A549 (cell line): ENCODE results near the gene PDSS2. TPM values are rescaled to one million over a fixed set of nuclear protein-coding genes. Genes with fewer than 3 reads are reported as not detected.

Source experiments
- ATAC-seq, 2 experiments: fragments of 200-7000 bp in 1 of 2; fragments of >200 bp in 1 of 2; cut with Nextera tagmentation in 1 of 2; cut with Tn5 transposase in 1 of 2; 3 replicates each; pipeline versions ENCODE4 v1.8.0 to v1.9.1; 2018 to 2020; ENCODE audit warnings: mild to moderate bottlenecking in 1 of 2, moderate library complexity in 1 of 2
- CTCF ChIA-PET: fragments of 300-600 bp; sonication (Branson Sonifier 250); formaldehyde crosslinking; extraction: SDS; loops from one replicate; lab custom pipeline; 2021; ENCODE audit warnings: antibody characterized with exemption, inconsistent platforms; lab: Yijun Ruan, JAX
- POLR2A ChIA-PET: fragments of 350-600 bp; formaldehyde crosslinking; extraction: SDS; loops from one replicate; lab custom pipeline; 2021; ENCODE audit warnings: antibody characterized with exemption, inconsistent platforms; lab: Yijun Ruan, JAX
- DNase-seq, 2 experiments: peaks; one replicate each; pipeline versions ENCODE4 v3.0.0 to v3.0.0-alpha.2; 2011 to 2016; ENCODE audit warnings: low read depth in 1 of 2, low spot score in 1 of 2
- FAIRE-seq: peaks from 2 replicates; lab custom pipeline; 2011; peaks lifted over from hg19 to GRCh38; lab: Jason Lieb, UNC
- H3K27ac ChIP-seq, 2 experiments: fragments of >200 bp; sonication (Bioruptor Twin); formaldehyde crosslinking; 3 replicates each; pipeline ENCODE4 v1.5.1; 2016 to 2017
- H3K4me1 ChIP-seq: fragments of >200 bp; sonication (Bioruptor Twin); formaldehyde crosslinking; 3 replicates; pipeline ENCODE4 v1.6.1; 2016
- H3K4me2 ChIP-seq: fragments of >200 bp; sonication (Bioruptor Twin); formaldehyde crosslinking; 3 replicates; pipeline ENCODE4 v1.6.1; 2016
- H3K4me3 ChIP-seq: fragments of >200 bp; sonication (Bioruptor Twin); formaldehyde crosslinking; 3 replicates; pipeline ENCODE4 v1.5.1; 2016
- H3K9me3 ChIP-seq: fragments of >200 bp; sonication (Bioruptor Twin); formaldehyde crosslinking; 3 replicates; pipeline ENCODE4 v1.6.1; 2016
- ATOH8 ChIP-seq: fragments of 250-450 bp; sonication (Bioruptor Pico); IDR thresholded peaks from 2 replicates; pipeline ENCODE4 v1.5.0; 2020; ENCODE audit warnings: low read depth, mild to moderate bottlenecking, moderate library complexity
- CBX2 ChIP-seq: fragments of 200-600 bp; sonication (generic); IDR thresholded peaks from 2 replicates; pipeline ENCODE4 v1.6.1; 2016; ENCODE audit warnings: low read depth, mild to moderate bottlenecking, borderline replicate concordance
- CEBPB ChIP-seq, 2 experiments: fragments of >200 bp in 1 of 2; sonication (Bioruptor Twin) in 1 of 2; formaldehyde crosslinking in 1 of 2; IDR thresholded peaks; 2 replicates each; pipeline ENCODE4 v1.6.1; 2012 to 2016
- CHD2 ChIP-seq: fragments of 150-350 bp; IDR thresholded peaks from 2 replicates; pipeline ENCODE4 v1.6.1; 2014; ENCODE audit warnings: low read length; ENCODE audit not compliant: partially characterized antibody
- CHD4 ChIP-seq: fragments of 200-600 bp; sonication (generic); IDR thresholded peaks from 2 replicates; pipeline ENCODE4 v1.6.1; 2016; ENCODE audit warnings: antibody characterized with exemption, mild to moderate bottlenecking, borderline replicate concordance
- EHMT2 ChIP-seq: fragments of 200-600 bp; sonication (generic); IDR thresholded peaks from 2 replicates; pipeline ENCODE4 v1.6.1; 2016; ENCODE audit warnings: antibody characterized with exemption, low read depth, mild to moderate bottlenecking, moderate library complexity
- ESRRA ChIP-seq: fragments of 150-350 bp; IDR thresholded peaks from 2 replicates; pipeline ENCODE4 v1.6.1; 2014; ENCODE audit warnings: mild to moderate bottlenecking, low read length, borderline replicate concordance
- FOXS1 ChIP-seq: fragments of 250-450 bp; sonication (Bioruptor Pico); IDR thresholded peaks from 2 replicates; pipeline ENCODE4 v1.5.0; 2020; ENCODE audit warnings: mild to moderate bottlenecking, moderate library complexity
- JUN ChIP-seq, 2 experiments: fragments of >200 bp; sonication (Bioruptor Twin); formaldehyde crosslinking; IDR thresholded peaks; 2 replicates in 1 of 2; 3 replicates in 1 of 2; pipeline ENCODE4 v1.6.1; 2016 to 2017
- MAX ChIP-seq: IDR thresholded peaks from 2 replicates; pipeline ENCODE4 v1.6.1; 2012
- MYC ChIP-seq: IDR thresholded peaks from 2 replicates; pipeline ENCODE4 v1.6.1; 2012; ENCODE audit warnings: mild to moderate bottlenecking, inconsistent platforms, low read length, improper control_type of control experiment, borderline replicate concordance
- NPAS2 ChIP-seq: fragments of 250-450 bp; sonication (Bioruptor Pico); IDR thresholded peaks from 2 replicates; pipeline ENCODE4 v1.8.0; 2022; ENCODE audit warnings: mild to moderate bottlenecking, moderate library complexity, borderline replicate concordance
- POLR2A ChIP-seq: IDR thresholded peaks from 2 replicates; pipeline ENCODE4 v1.6.1; 2012; ENCODE audit warnings: mild to moderate bottlenecking, low read length
- RFX5 ChIP-seq: fragments of 450-650 bp; IDR thresholded peaks from 2 replicates; pipeline ENCODE4 v1.7.1; 2014; ENCODE audit warnings: antibody characterized with exemption, mild to moderate bottlenecking, moderate library complexity
- RNF2 ChIP-seq: fragments of 200-600 bp; sonication (generic); IDR thresholded peaks from 2 replicates; pipeline ENCODE4 v1.6.1; 2016; ENCODE audit warnings: low read depth, mild to moderate bottlenecking, antibody characterized with exemption, moderate library complexity, borderline replicate concordance
- SREBF2 ChIP-seq: fragments of 450-650 bp; IDR thresholded peaks from 2 replicates; pipeline ENCODE4 v1.6.1; 2014; ENCODE audit warnings: mild to moderate bottlenecking, moderate library complexity
- TFCP2L1 ChIP-seq: fragments of 250-450 bp; sonication (Bioruptor Pico); IDR thresholded peaks from 2 replicates; pipeline ENCODE4 v1.5.0; 2021; ENCODE audit warnings: mild to moderate bottlenecking
- TP53 ChIP-seq: fragments of 250-450 bp; sonication (Bioruptor Pico); IDR thresholded peaks from 2 replicates; pipeline ENCODE4 v1.5.0; 2021; ENCODE audit warnings: mild to moderate bottlenecking, moderate library complexity
- ZC3H11A ChIP-seq: fragments of 450-650 bp; IDR thresholded peaks from 2 replicates; pipeline ENCODE4 v1.6.1; 2014; ENCODE audit warnings: antibody characterized with exemption, mild to moderate bottlenecking
- ZFP36 ChIP-seq: fragments of 450-650 bp; IDR thresholded peaks from 2 replicates; pipeline ENCODE4 v1.6.1; 2014; ENCODE audit warnings: borderline replicate concordance; ENCODE audit not compliant: partially characterized antibody
- ZNF302 ChIP-seq: fragments of 250-450 bp; sonication (Bioruptor Pico); IDR thresholded peaks from 2 replicates; pipeline ENCODE4 v1.9.0; 2021; ENCODE audit warnings: inconsistent platforms, mild to moderate bottlenecking, moderate library complexity
- WGBS: methylation state at CpG from one replicate; pipeline ENCODE4 v1.1.6; 2017; ENCODE audit errors: missing lambda C conversion rate; 5-methylcytosine and 5-hydroxymethylcytosine counted together
- polyA plus RNA-seq, 4 experiments: library from polyadenylated mRNA; depleted of rRNA in 3 of 4; stranded (reverse); fragments of >200 nt; fragmentation: RNase III in 1 of 4; extraction: RNeasy Plus Mini Kit Qiagen cat#74134 plus additional on column Dnase treatment in 1 of 4; gene quantifications; 2 replicates in 3 of 4; 3 replicates in 1 of 4; pipeline ENCODE4 v1.2.3, GENCODE V29; 2011 to 2017
- TF ChIP-seq, protein P1 (sequence below): IDR thresholded peaks from 2 replicates; pipeline ENCODE4 v1.6.1; 2012; ENCODE audit warnings: low read depth, borderline replicate concordance

PDSS2 gene
- polyA plus RNA-seq, 2 of the 4 experiments (the other 2 are of a cell fraction), result 7.2 to 17.3 TPM

DNA sequence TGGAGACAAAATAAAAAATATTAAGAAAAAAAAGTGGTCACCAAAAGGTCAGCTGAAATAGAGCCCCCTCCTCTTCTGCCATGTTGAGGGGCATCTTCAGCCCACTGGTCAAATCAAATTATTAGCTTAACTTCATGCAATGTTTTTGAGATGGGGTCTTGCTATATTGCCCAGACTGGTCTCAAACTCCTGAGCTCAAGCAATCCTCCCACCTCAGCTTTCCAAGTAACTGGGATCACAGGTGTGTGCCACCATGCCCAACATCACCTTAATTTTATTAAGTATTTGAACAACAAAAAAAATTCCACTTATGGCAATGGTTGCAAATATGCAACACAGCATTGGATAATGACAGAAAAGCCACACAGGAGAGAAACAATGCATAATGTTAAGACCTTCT lies 244.7 kb downstream of the PDSS2 start (continued):
- TF ChIP-seq ZC3H11A, result no peak
- no peak for TF ChIP-seq FOXS1 (CRISPR knock-in tag)
- TF ChIP-seq RNF2, result no peak
- no peak for TF ChIP-seq SREBF2

GRCh38 chr6:107209406-107210305 lies 249.7 kb downstream of the PDSS2 start:
- TF ChIP-seq MYC (no peak), ZC3H11A (no peak), ZNF302 (CRISPR knock-in tag) (no peak), CBX2 (no peak), ZFP36 (no peak), CHD2 (no peak), JUN (IDR thresholded peaks at IDR 0.05) (no peak), CHD4 (no peak), POLR2A (no peak), ESRRA (no peak), ATOH8 (CRISPR knock-in tag) (no peak), MAX (no peak)
- TF ChIP-seq, protein P1, sequence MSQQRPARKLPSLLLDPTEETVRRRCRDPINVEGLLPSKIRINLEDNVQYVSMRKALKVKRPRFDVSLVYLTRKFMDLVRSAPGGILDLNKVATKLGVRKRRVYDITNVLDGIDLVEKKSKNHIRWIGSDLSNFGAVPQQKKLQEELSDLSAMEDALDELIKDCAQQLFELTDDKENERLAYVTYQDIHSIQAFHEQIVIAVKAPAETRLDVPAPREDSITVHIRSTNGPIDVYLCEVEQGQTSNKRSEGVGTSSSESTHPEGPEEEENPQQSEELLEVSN, result no peak
- Histone ChIP-seq H3K4me1 (peaks cover 8% of the 10 kb centered on the region; the same call in 2 of the 3 replicates), H3K4me3 (no peak overlapping the region), H3K27ac (no peak overlapping the region), H3K9me3 (no peaks in the 10 kb centered on the region), H3K4me2 (no peak overlapping the region)
- DNase-seq, result no peak
- 91% methylated on average over 8 of the region's 8 CpGs for WGBS
- no peak for FAIRE-seq
- ChIA-PET CTCF (no interaction called here), POLR2A (no interaction called here)
- ATAC-seq, result no peak

GRCh38 chr6:107207251-107207873 lies 252.0 kb downstream of the PDSS2 start:
- no peak overlapping the region for H3K27ac ChIP-seq
- FAIRE-seq (no peak), ATAC-seq (no peak), DNase-seq (no peak)
- H3K4me1 ChIP-seq, result peaks cover 8% of the 10 kb centered on the region; the same call in 2 of the 3 replicates
- no peak overlapping the region for H3K4me2 ChIP-seq
- no peak overlapping the region for H3K4me3 ChIP-seq
- H3K9me3 ChIP-seq, result 0 out of 3 replicates have a peak, but pooled peaks cover 5% of the 10 kb centered on the region
- ChIA-PET POLR2A (no interaction called here), CTCF (no interaction called here)
- 92% methylated on average over 4 of the region's 4 CpGs for WGBS
- no peak for TF ChIP-seq POLR2A
- TF ChIP-seq NPAS2 (CRISPR knock-in tag), result no peak
- no peak for TF ChIP-seq JUN (IDR thresholded peaks at IDR 0.05)
- TF ChIP-seq CEBPB (IDR thresholded peaks at IDR 0.05), result no peak
- no peak for TF ChIP-seq RFX5
- TF ChIP-seq TP53 (CRISPR knock-in tag), result no peak
- no peak for TF ChIP-seq TFCP2L1 (CRISPR knock-in tag)
- no peak for TF ChIP-seq ATOH8 (CRISPR knock-in tag)
- no peak for TF ChIP-seq EHMT2
- no peak for TF ChIP-seq SREBF2
